GM21717 (cell line): Measurements from ENCODE around the gene SERPINB2.
A peak's percentile ranks its signal among the peaks of the same experiment; 100 is the strongest.
"Not testable (repeated sequence)": the region's sequence is repeated elsewhere in the genome, so short reads cannot be mapped to it uniquely, and the experiment has no call there.

ENCODE experiments used
- ATAC-seq: cut with Tn5 transposase; IDR thresholded peaks from one replicate; pipeline ENCODE4 v1.9.1; 2021; ENCODE audit warnings: mild to moderate bottlenecking, moderate library complexity; ENCODE audit not compliant: unreplicated experiment

Gene SERPINB2

DNA sequence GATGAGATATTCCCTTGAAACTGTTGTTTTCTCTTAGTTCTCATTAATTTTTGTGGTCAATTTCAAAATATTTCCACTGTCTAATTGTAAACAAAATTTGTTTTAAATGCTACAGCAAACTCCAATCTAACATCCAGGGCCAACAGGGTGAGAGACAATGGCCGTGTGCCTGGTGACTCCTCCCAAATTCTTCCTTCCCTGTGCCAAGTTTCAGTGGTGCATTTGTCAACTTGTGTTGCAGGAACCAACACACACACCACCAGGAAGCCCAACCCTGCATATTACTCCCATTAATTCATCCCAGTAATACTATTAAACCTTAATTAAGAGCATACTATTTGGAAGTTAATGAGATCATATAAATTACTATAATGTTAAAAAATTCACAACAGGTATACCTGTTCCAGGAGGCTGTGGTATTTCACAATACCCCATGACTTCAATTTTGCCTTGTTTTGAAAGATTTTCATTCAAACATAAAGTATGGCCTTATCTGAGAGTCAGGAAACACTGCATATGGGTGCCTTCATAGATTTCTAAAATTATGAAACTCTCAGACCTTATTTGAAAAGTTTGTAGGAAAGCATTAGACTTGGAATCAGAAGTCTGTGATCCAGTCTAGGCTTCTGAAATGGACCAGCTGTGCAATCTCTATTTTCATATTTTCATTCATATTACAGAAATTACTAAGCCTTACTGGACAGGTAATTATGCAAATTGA, 1.1 kb downstream of the SERPINB2 start:
- no peak for ATAC-seq

- no peak for ATAC-seq
These were observed 2.1 kb downstream of the SERPINB2 start for GRCh38 chr18:63889626-63890025.

DNA sequence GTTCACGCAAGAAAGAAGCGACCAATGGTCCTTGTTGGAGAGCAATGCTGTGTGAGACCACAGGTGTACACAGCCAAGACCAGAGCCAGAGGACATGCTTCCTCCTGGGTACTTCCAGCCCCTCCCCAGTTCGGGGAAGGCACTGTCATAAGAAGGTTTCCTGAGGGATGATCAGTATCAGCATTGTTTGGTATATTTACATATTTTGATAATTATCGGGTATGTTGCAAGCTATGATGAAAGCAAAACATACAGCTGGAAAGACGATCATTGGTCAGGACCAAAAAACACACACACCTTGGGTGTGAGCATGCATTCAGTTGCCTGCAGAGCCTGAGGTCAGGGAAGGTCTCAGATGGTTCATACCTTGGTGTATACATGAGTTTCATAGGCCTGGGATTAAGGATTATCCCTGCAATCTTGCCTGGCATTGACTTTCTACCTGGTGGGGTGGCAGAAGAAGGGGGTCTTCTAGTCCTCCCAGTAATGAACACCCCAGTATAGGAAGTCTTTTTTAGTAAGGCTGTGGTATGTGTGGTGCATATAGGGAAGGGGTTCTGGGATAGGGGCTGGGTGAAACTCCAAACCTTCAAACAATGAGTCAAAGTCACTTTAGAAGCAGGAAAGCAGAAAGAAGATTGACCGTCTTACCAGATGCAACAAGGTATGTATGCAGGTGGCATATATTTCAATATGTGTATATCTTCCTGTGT, 2.9 kb downstream of the SERPINB2 start:
- ATAC-seq, result no peak

DNA sequence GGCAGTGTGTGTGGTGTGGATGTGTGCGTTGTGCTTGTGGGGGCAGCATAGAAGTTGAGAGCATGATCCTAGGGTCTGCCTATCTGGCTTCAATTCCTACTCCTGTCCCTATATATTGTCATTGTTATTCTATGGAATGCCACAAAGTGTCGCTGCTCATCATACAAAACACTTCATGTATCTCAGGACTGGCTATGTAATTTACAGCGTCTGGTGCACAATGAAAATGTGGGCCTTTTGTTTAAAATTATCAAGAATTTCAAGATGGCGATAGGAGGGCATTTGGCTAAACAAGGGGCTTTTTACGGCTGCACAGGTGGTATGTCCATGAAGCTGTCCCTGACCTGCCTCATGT, 3.4 kb downstream of the SERPINB2 start:
- no peak for ATAC-seq

GRCh38 chr18:63892566-63892965, 5.1 kb downstream of the SERPINB2 start:
- no peak for ATAC-seq

GRCh38 chr18:63894106-63894772, 6.7 kb downstream of the SERPINB2 start:
- ATAC-seq, result no peak

GRCh38 chr18:63895190-63895589, 7.7 kb downstream of the SERPINB2 start:
- ATAC-seq, result no peak

- ATAC-seq, result no peak
These were observed 9.6 kb downstream of the SERPINB2 start for GRCh38 chr18:63897072-63897471.

GRCh38 chr18:63899206-63899605, 11.7 kb downstream of the SERPINB2 start:
- ATAC-seq, result no peak

DNA sequence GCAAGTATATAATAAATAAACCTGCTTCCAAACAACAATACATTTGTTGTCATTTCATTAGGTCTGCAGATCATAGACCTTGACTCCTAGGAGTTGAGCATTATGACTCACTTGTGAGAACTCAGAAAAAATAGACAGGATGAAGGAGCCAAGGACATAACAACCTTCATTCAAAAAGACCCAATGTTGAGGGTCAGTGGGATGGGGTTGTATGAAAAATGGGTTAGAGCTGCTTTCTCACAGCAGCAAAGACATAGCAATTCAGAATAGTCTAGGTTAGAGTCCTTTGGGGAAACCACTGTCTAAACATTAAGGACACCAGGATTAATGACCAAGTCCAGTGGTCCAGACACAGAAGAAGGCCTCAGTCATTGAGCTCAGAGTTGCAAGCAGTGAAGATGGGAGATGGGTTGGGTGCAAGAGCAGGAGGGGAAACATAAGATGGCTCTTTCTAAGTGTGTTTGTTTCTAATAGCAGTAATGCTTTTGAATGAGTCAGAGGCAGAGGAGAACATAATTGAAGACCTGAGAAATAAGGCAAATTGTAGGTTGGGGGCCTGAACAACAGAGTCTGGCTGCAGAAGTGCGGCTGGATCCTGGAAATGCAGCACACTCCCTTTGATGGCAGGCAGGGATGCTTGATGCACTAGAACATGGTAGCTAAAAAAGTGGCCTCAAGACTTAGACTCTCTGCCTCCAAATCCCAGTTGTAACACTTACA, 16.5 kb downstream of the SERPINB2 start:
- no peak for ATAC-seq

DNA sequence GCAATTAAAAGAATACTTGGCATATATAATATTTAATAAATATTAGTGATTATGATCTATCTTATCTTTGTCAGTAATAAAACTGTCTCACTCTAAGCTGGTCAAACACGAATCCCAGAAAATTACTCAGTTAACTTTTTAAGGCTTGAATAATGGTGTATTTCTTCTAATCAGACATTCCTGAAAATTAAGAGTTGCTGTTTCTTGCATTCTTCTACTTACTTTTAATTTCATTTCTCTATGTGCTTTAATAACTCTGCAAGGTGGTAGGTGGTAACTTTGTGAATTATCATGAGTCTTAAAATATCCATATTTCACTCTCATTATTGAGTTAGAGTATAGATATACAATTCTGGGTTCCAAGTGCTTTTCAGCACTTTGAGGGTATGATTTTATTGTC, 17.2 kb downstream of the SERPINB2 start:
- ATAC-seq, result no peak

- ATAC-seq, result no peak
These were observed 17.9 kb downstream of the SERPINB2 start for GRCh38 chr18:63905361-63905760.

DNA sequence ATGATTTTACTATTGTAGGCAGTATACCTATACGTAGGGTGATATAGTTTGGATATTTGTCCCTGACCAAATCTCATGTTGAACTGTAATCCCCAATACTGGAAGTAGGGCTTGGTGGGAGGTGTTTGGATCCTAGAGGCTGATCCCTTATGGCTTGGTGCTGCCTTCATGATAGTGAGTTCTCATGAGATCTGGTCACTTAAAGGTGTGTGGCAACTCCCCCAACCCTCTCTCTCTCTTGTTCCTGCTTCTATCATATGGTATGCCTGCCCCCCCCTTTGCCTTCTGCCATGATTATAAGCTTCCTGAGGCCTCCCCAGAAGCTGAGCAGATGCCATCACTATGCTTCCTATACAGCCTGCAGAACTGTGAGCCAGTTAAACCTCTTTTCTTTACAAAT, 18.6 kb downstream of the SERPINB2 start:
- ATAC-seq, result no peak

DNA sequence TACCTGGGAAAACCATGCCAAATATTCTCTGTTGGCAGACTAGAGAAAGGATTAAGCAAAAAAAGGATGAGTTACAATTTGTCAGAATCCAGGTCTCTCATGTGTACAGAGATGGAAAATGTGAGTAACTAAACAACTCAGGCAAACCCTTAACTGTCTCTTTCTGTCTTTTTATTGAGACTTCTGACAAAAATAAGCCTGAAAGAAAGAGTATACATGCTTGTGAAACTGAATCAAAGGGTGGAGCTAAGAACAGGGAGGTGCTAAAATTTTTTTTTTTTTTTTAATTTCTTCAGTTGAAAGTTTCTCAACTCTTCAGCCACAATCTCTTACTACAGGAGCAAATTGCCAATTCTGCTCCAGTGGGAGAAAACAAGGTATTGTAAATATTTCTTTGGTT, 20.2 kb downstream of the SERPINB2 start, which contains the start of gene SERPINB10:
Gene SERPINB10 (plus strand): TSS at position 295 of the 400 bp plus-strand sequence. CDS start 7,553 bp downstream, outside the sequence.
- peak; percentile 55 for ATAC-seq

DNA sequence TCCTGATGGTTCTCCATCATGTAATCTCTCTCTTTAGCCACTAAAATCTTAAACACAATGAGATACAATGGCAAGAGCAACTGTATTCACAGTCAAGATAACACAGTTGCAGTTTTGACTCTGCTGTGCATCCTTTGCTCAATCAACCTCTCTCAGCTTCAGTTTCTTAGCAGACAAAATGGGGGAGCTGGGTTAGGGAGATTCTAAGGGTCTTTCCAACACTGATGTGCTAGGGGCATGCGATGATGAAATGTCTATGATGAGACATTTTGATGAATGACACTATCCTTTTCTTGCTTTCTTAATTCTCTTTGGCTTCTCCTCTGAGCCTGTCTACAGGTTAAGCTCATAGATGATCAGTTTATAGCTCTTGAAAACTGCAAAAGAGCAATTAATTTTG, 21.4 kb downstream of the SERPINB2 start:
- no peak for ATAC-seq

DNA sequence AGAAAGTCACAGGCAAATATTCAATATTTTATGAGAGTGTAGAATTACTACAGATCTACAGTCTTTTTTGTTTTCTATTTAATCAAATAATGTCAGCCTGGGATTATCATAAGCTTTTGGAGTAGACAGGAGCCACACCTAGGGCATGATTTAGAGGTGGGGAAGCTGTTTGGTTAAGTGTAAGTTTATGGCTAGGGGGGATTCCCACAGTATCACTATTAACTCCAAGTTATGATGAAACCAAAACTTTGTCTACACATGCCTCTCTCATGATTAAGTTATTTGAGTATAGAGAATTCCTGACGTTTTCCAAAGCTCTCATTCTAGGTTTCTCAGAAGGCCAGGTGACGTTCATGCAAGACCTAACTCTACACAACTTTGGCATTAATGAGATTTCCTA, 22.4 kb downstream of the SERPINB2 start:
- peak; percentile 71 for ATAC-seq

DNA sequence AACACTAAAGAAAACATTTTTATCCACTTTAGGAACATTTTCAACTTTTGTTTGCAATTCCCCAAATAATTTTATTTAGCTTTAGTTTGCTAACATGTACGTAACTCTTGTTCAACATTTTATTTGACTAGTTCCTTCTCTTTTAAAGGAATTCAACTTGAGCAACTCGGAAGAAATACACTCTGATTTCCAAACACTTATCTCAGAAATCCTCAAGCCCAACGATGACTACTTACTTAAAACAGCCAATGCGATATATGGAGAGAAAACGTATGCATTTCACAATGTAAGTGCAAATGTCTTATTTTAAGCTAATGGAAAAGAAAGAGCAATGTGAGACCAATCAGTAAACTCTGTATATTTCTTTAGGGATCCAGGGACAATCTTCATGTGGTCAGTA, 30.3 kb downstream of the SERPINB2 start:
- ATAC-seq, result no peak

- ATAC-seq, result no peak
These were observed 34.5 kb downstream of the SERPINB2 start for GRCh38 chr18:63922049-63922448.

DNA sequence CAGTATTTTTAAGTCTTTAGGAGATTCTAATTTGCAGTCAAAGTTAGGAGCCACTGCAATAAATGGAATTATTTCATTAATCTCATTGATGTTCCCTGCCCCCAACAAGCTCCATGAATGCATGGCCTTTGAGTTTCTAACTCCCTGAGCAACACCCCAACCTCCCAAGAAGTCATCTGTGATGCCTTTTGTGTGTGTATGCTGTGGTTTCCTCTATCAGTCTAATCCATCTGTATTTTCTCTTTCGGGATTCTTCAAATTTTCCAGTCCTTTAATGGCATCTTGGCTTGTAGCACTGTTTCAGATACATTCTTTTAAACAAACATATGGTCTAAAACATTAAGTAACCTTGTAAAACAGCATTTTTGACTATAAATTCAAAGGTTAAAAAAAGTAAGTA, 37.0 kb downstream of the SERPINB2 start:
- no peak for ATAC-seq

DNA sequence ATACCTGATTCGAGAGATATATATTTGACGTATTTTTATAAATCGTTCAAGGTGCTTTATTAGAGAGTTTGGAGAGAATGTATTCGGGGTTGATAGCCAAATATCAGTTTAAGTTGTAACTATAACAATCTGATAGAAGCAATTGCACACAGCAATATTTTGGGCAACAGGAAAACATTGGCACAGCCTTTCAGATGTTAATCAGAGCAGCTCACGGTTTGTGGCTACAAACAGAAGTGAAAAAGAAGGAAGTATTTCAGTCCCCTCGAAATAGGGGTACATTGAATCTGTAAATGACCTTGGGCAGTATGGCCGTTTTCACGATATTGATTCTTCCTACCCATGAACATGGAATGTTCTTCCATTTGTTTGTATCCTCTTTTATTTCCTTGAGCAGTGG, 40.8 kb downstream of the SERPINB2 start:
- no peak for ATAC-seq

GRCh38 chr18:63929369-63929768, 41.9 kb downstream of the SERPINB2 start:
- ATAC-seq, result not testable (repeated sequence)
